NCI-H2227 (cell line): Measurements from ENCODE around the gene ZCCHC9.
"Not testable (repeated sequence)": the region's sequence is repeated elsewhere in the genome, so short reads cannot be mapped to it uniquely, and the experiment has no call there.

ENCODE experiments used
- DNase-seq: peaks from one replicate; lab custom pipeline; 2025; ENCODE audit not compliant: unreplicated experiment; lab: John Stamatoyannopoulos, UW

Gene ZCCHC9

DNA sequence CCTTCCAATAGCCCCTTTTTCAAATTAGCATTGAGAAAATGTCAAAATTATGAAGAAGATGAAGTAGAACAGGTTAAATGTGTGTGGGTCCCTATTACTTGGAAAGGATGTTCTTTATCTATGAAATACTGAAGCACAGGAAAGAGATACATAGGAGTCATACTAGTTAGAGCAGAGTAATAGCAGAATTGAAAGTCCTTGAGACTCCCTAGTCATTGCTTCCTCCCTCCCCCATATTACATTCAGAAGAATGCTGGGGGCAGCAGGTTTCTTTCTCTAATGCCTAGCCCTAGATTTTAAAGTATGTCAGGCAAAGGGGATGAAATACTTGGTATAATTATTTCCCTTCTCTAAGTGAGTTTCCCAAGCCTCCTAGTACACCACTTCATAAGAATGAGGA lies 4.4 kb downstream of the ZCCHC9 start:
- DNase-seq: no peak

DNA sequence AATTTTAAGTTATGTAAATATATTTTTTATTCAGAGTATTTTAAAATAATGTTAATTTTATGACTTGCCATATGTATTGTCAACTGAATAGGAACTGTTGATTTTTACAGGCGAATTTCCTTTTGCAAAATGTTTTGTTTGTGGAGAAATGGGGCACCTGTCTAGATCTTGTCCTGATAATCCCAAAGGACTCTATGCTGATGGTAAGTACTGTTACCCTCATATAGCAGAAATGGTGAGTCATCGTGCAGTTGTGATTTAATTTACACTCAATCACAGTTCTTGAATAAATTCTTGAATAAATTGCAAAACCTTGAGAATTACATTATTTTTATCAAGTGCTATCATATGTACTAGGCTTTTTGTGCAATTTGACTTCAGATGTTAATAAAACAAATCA lies 7.4 kb downstream of the ZCCHC9 start:
- DNase-seq: no peak

DNA sequence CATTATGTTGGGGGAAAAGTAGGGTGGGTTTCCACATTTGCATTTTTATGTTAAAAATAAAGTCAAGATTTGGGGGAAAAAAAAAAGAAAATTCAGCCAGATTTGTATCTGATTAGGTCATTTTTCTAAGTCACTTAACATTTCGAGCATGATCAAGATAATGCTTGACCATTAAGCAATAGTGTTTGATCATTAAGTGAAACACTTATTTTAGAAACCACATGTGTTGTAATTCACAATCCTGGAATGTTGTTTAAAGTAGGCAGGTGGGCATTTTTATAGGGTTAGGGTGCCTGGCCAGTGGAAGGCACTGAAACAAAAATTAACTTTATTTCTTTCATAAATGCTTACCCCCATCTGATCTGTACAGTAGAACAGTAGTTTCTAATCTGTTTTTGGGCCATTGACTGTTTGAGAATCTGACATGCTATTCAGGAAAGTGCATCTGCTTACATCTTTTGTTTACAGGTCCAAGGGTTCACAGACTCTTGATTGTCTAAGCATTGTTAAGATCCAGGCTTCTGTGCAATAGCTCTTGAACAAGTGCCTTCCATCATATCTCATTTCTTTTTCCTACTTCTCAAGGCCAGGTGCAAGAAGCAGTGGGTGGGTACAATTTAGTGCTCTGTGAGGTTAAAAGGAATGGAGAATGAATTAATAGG lies 9.1 kb downstream of the ZCCHC9 start:
- DNase-seq: no peak

DNA sequence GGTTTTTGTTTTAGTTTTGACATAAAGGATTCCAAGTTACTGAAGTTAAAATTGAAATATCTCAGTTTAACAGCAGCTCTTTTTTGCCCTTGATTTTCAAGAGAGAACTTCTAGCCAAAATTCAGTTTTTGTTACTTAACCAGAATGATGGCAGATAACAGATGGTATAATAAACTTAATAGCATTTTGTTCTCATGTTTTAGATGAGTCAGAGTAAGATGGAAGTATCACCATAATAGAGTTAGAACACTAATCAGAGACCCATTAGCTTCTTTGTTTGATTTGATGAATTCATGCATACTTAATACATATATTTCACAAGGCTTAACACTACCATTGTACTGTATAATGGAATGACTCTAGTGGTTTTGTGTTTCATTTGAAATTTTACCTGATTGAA lies 11.9 kb downstream of the ZCCHC9 start:
- no peak for DNase-seq

DNA sequence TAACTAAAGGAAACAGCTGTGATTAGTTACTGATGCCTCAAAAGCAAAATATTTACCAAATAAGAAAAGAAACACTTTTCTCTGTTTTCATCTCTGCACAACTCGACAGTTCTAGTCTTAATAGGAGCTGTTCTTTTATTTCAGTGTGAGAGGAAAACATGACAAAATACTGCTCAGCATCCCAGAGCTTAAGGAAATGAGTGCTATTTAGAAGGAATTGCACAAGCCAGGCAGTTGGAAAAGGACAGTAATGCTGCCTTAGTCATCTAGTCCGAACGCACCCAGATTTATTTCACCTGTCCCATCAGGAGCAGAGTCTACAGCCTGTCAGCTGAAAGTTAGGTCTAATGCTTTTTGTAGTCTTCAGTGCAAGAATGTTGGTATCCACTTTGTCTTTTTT lies 12.3 kb downstream of the ZCCHC9 start:
- no peak for DNase-seq

DNA sequence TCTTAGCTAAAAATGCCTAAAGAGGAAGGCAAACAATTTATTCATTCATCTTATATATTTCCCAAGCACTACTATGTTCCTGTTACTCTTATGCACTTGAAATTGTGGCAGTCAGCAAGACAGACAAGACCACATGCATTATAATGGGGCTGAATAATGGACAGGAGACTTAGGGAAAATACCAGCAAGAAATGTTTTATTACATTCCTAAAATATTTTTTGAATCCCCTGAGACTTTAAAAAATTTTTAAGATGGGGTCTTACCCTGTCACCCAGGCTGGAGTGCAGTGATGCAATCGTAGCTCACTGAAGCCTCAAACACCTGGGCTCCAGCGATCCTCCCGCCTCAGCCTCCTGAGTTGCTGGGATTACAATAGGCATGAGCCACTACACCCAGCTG lies 13.2 kb downstream of the ZCCHC9 start:
- no peak for DNase-seq

DNA sequence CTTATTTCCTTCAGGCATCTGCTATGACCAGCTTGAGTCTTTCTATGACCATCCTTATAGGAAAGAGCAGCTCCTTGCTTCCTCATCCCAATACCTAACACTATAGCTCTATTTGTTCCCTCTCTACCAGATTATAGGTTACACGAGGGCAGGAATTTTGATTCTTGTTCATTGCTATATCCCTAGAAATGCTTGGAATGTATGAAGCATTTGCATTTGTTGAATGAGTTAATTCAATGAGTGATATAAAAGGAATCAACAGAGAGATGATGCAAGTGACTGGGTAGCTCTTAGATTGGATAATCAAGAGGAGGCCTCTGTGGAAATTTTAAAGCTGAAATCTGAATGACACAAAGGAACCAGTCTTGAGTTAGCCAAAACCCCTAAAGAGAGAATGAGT lies 13.9 kb downstream of the ZCCHC9 start:
- no peak for DNase-seq

DNA sequence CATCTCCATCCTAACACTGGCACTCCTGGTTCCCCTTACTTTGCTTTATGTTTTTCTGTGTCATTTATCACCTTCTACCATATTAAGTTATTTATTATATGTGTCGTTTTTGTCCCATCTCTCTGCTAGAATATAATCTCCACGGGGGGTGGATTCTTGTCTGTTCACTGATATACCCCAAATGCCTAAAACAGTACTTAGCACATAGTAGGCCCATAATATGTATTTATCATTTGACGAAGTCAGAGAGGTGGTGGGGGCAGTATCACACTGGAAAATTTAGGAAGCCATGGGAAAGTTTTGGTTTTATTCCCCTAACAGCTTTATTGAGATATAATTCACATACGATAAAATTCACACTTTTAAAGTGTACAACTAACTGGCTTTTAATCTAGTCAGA lies 14.4 kb downstream of the ZCCHC9 start:
- DNase-seq: no peak

DNA sequence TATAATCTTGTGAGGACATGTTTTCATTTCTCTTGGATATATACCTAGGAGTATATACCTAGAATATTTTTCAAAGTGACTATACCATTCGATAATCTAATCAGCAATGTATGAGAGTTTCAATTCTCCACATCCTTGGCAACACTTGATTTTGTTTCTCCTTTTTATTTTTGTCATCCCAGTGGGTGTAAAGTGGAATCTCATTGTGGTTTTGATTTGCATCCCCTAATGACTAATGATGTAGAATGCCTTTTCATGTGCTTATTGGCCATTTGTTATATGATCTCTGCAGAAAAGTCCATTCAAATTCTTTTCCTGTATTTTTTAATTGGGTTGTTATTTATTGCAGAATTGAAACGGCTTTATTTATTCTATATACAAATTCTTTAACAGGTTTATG lies 15.2 kb downstream of the ZCCHC9 start:
- DNase-seq: no peak

DNA sequence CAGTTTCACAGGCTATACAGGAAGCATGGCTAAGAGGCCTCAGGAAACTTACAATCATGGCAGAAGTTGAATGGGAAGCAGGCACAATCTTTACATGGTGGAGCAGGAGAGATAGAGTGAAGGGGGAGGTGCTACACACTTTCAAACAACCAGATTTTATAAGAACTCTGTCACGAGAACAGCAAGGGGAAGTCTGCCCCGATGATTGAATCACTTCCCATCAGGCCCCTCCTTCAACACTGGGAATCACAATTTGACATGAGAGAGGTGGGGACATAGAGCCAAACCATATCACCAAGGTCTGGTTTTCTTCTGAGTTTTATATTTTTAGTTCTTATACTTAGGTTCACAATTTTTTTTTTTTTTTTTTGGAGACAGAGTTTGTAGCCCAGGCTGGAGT lies 16.1 kb downstream of the ZCCHC9 start:
- no peak for DNase-seq

DNA sequence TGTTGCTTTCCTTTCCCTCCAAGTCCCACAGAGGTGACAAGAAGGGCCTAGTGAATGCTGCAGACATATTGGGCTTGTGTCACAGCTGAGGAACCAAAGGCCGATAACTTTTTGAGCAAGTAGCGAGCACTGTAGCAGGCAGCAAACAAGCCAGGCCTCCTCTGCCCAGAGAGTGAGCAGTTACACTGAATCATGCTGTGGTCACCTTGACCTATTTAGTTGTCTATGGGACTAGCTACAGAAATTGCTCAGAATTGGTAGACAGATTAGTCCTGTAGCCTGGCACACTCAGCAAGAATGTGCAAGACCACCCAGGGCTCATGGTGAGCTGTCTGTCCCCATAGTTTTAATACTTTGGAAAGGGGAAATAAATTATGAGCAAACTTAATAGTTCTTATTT lies 25.2 kb downstream of the ZCCHC9 start:
- no peak for DNase-seq

DNA sequence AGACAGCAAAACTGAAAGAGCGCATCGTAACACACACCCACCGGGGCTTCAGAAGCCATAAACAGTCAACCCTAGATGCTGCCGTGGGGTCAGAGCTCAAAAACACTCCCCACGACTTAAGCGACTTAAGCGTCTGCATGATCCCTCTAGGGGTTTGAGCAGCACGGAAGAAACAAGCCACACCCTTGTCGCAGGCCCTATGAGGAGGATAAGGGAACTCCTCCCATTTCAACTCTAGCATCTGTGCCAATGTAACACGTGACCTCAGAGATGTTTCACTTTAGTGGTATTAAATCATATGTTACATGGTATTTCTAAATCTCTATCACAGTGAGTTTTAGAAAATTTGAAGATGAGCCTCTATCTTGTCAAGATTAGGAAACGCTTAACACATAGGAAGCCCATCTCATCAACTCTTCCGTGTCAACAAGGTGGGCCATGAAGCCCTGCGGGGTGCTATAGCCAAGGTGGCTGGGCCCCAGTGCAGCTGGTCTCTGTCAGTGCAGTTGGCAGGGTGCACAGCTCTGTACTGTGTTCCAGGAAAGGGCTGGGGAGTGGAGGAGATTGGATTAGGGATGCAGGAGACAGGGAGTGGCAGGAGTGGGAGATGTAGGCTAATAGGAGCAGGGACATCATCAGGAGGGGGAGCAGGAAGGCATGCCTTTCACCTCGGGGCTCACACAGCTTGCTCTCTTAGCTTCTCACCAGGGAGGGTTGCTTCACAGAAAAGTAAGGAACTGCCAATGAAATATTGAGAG lies 33.1 kb downstream of the ZCCHC9 start:
- DNase-seq: no peak

DNA sequence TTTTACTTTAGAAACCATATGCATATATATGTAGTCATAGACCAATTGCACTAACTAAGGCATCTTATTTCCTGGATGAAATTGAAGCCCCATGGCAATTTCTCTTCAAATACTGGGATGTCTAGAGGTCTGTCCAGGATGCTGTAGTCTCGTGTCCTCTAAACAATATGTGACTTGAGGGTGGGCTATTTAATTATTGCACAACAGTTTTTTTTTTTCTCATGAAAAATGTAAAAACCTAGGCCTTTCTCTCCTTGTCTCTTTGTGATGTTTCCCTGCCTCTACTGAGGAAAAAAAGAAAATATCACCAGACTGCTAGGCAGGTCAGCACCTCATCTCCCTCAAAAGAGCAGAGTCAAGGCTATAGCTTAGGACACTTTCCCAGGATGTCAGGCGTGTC lies 34.6 kb downstream of the ZCCHC9 start:
- no peak for DNase-seq

DNA sequence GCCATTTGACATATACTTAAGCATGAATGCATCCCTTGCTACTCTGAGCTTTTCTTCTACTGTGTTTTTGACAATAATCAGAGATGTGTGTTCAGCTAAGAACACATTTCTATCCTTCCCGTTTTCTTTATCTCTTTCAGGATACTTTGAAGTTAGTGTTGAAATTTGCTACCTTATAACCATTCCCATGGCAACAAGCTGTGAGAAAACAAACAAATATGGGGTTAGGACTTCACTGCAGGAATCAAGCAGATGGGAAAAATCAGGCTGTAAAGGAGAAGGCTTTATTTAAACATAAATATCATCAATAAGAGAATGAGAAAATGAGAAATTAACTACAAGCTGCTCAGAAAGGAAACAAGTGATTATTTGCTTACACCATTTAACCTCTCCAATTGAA lies 35.2 kb downstream of the ZCCHC9 start:
- no peak for DNase-seq

DNA sequence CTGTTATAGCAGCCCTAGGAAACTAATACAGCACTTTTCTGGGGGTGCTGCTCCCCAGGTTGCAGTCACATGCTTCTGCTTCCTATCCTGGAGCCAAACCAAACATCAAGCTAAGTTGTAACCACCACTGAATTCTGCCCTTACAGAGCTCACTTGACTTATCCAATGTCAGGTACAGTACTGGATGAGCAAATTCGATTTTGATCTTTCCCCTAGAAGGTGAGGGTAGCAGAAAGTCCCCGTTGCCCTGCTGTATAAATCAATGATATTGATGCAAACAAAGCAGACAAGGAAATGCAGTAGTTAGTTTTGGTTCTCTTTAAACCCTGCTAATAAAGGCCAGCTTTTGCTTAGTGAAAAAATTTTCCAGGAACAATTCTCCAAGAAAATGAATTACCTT lies 36.4 kb downstream of the ZCCHC9 start:
- DNase-seq: no peak

DNA sequence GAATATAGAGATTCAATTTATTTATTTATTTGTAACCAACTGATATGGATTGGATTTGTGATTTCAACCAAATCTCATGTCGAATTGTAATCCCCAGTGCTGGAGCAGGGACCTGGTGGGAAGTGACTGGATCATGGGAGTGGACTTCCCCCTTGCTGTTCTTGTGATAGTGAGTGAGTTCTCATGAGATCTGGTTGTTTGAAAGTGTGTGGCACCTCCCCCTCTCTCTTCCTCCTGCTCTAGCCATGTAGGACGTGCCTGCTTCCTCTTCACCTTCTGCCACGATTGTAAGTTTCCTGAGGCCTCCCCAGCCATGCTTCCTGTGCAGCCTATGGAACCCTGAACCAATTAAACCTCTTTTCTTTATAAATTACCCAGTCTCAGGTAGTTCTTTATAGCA lies 36.8 kb downstream of the ZCCHC9 start:
- DNase-seq: not testable (repeated sequence)

DNA sequence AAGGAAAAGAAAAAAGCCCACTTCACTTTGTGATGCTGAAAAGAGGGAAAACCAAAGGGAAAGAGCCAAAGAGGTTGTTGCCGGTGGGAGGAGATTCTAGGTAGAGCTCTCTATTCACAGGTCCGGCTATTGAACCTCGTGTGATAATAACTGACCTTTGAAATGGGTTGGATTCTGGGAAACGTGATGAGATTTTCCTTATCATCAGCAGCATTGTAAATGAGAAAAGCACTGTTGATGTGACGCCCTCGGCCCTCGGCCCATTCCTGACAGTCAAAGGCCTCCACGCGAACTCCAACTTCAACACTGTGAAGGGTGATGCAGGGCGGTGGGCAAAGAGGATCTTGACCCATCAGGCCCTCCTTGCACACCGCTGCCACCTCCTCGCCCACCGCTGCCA lies 43.3 kb downstream of the ZCCHC9 start:
- DNase-seq: no peak

DNA sequence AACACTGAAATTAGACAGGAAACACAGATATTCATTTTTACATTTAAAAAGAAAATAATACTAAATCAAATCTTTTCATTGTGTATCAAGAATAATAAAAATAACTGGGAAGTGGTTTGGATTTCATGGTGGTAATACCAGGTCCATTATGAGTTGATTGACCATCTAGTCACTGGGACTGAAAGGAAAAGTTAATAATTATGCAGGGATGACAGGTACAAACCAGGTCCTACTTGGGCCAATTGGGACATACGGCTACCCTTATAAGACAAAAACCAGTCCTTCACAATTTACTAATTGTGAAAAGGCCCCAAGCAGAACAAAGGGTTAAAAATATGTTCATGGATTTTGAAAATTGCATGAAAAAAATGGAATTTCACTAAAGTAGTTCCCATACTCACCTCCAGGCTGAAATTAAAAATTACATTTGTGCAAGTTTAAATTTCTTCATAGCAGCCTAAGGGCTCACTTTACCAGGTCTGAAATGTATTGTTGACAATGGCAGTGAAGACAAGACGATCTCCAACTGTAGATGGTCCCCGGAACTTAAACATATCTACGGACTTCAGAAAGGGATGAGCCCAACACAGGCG lies 44.1 kb downstream of the ZCCHC9 start:
- DNase-seq: no peak

DNA sequence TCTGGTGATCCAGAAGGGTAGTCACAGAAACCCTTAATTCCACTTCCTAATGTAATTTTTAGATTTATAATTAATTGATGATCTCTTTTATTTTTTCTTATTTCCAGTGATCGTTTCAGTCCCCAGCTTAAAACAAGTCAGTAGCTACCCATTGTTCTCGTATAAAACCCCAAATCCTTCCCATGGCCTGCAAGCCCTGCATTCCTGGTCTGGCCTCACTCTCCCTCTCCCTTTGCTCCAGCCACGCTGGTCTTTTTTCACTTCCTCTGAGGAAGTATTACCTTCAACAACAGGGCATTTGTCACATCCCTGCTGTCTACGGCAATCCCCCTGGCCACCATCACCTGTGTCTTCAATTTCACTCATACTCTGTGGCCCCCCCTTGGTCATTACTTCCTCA lies 47.8 kb downstream of the ZCCHC9 start:
- DNase-seq: no peak

DNA sequence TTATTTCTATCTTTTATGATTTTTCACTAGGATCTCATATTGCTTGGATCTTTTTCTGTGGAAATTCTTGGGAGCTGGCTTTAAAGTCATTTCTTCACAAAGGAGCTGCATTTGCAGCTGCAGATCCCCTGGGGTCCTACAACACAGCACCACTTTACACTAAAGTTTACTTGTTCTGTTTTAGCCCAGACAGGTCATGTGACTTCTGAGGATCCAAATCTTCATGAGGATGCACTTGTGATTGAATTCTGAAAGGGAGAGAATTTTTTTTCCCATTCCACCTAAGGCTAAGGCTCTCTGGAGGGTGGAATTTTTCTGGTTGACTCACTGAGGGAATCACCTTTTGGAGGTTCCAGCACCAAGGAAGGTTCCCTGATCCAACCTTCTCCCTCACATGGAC lies 49.1 kb downstream of the ZCCHC9 start:
- DNase-seq: no peak

DNA sequence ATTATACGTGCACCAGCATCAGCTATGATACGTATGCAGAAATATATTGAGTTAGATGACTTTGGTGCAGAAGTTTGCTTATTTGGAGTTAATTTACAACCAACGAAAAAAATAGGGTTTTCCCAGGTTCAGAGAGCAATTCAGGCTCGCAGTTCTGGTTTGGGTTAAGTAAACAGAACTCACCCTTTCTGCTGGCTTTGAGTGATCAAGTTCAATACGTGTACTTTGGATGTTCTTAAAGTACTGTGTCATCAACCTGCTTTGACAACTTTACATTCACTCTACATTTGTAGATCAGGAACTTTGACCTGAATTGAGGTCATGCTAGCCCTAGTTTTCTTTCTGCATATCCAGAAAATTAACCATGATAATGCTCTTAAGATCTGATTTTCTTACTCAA lies 51.8 kb downstream of the ZCCHC9 start:
- no peak for DNase-seq

DNA sequence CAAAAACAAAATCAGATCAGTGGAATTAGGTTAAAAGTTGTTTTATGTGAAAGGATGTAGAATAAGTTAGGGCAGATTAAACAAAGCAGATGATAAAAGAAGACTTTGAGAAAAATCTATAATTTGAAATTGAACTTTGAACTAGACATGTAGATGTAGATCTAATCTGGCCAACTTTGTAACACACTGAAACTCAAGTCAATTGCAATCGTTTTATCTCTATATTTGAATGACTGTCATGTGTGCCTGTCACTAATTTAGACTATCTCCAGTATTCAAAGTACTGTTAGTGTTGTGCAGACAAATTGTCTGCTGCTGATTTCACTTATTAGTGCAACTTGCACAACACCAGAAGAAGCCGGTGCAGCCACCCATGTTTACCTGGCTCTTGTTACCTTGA lies 52.7 kb downstream of the ZCCHC9 start:
- DNase-seq: no peak
